ENCODE results near the gene KLHL17.

GRCh38 chr1:958823-959730 lies 1.3 kb upstream of the KLHL17 start, which contains the start of gene NOC2L:
- TF ChIP-seq POLR2A (IDR thresholded peaks at IDR 0.05) = no peak
- TF ChIP-seq, protein P1, sequence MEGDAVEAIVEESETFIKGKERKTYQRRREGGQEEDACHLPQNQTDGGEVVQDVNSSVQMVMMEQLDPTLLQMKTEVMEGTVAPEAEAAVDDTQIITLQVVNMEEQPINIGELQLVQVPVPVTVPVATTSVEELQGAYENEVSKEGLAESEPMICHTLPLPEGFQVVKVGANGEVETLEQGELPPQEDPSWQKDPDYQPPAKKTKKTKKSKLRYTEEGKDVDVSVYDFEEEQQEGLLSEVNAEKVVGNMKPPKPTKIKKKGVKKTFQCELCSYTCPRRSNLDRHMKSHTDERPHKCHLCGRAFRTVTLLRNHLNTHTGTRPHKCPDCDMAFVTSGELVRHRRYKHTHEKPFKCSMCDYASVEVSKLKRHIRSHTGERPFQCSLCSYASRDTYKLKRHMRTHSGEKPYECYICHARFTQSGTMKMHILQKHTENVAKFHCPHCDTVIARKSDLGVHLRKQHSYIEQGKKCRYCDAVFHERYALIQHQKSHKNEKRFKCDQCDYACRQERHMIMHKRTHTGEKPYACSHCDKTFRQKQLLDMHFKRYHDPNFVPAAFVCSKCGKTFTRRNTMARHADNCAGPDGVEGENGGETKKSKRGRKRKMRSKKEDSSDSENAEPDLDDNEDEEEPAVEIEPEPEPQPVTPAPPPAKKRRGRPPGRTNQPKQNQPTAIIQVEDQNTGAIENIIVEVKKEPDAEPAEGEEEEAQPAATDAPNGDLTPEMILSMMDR (IDR thresholded peaks at IDR 0.05) = no peak
